HG03280 (cell line): ENCODE data around the gene SNTG2.

Source experiments
- ATAC-seq: cut with Tn5 transposase; IDR thresholded peaks from one replicate; pipeline ENCODE4 v1.9.1; 2021; ENCODE audit warnings: mild to moderate bottlenecking, moderate library complexity; ENCODE audit not compliant: unreplicated experiment

SNTG2 gene

GRCh38 chr2:1306687-1307516 is 356.3 kb downstream of the SNTG2 start:
- no peak for ATAC-seq

GRCh38 chr2:1307670-1308069 is 357.0 kb downstream of the SNTG2 start:
- no peak for ATAC-seq

- ATAC-seq, result no peak
These were observed 358.0 kb downstream of the SNTG2 start for GRCh38 chr2:1308678-1309077.

GRCh38 chr2:1309507-1309906 is 358.9 kb downstream of the SNTG2 start:
- no peak for ATAC-seq

GRCh38 chr2:1310202-1310601 is 359.6 kb downstream of the SNTG2 start:
- ATAC-seq, result no peak

GRCh38 chr2:1310866-1311265 is 360.2 kb downstream of the SNTG2 start:
- no peak for ATAC-seq

GRCh38 chr2:1313240-1313924 is 362.7 kb downstream of the SNTG2 start:
- ATAC-seq, result no peak

- ATAC-seq, result no peak
These were observed 363.6 kb downstream of the SNTG2 start for GRCh38 chr2:1314254-1314653.

GRCh38 chr2:1318366-1319009 is 367.8 kb downstream of the SNTG2 start:
- no peak for ATAC-seq

- ATAC-seq, result no peak
These were observed 368.7 kb downstream of the SNTG2 start for GRCh38 chr2:1319393-1319792.

GRCh38 chr2:1321321-1321720 is 370.7 kb downstream of the SNTG2 start:
- ATAC-seq, result no peak

- ATAC-seq, result no peak
These were observed 374.2 kb downstream of the SNTG2 start for GRCh38 chr2:1324884-1325283.

- ATAC-seq, result no peak
These were observed 378.0 kb downstream of the SNTG2 start for GRCh38 chr2:1328684-1329083.

GRCh38 chr2:1339388-1340140 is 388.9 kb downstream of the SNTG2 start:
- ATAC-seq, result no peak

GRCh38 chr2:1340141-1340512 is 389.5 kb downstream of the SNTG2 start:
- ATAC-seq, result no peak

GRCh38 chr2:1341404-1342120 is 390.9 kb downstream of the SNTG2 start:
- no peak for ATAC-seq

GRCh38 chr2:1348789-1349188 is 398.1 kb downstream of the SNTG2 start:
- ATAC-seq, result no peak

- ATAC-seq, result no peak
These were observed 399.5 kb downstream of the SNTG2 start for GRCh38 chr2:1350111-1350510.

GRCh38 chr2:1353124-1353523 is 402.5 kb downstream of the SNTG2 start:
- ATAC-seq, result no peak

GRCh38 chr2:1353543-1353942 is 402.9 kb downstream of the SNTG2 start:
- no peak for ATAC-seq

- ATAC-seq, result no peak
These were observed 409.5 kb downstream of the SNTG2 start for GRCh38 chr2:1360144-1360543.
